IMR-90 (cell line): ENCODE measurements around the gene THAP9. TPM values are rescaled to one million over a fixed set of nuclear protein-coding genes. Genes with fewer than 3 reads are reported as not detected.
A peak's percentile ranks its signal among the peaks of the same experiment; 100 is the strongest.

Experiments used
- ATAC-seq: fragments of 200-7000 bp; cut with Tn5 transposase; 2 replicates; pipeline ENCODE4 v1.9.1; 2020; ENCODE audit warnings: low read depth, mild to moderate bottlenecking, moderate library complexity
- BruUV-seq: library from RNA; stranded (reverse); fragments of 400-500 nt; replicated peaks from 2 replicates; lab custom pipeline; 2021; lab: Mats Ljungman, UMichigan
- CTCF ChIA-PET: fragments of 300-600 bp; formaldehyde crosslinking; extraction: SDS; loops from one replicate; lab custom pipeline; 2021; ENCODE audit warnings: antibody characterized with exemption; lab: Yijun Ruan, JAX
- POLR2A ChIA-PET: fragments of 300-600 bp; sonication (Branson Sonifier 250); formaldehyde crosslinking; loops from one replicate; lab custom pipeline; 2022; ENCODE audit warnings: antibody characterized with exemption; ENCODE audit not compliant: unreplicated experiment; lab: Charles Lee
- DNase-seq: peaks from one replicate; pipeline ENCODE4 v3.0.0; 2013
- H2AFZ ChIP-seq: replicated peaks from 2 replicates; pipeline ENCODE3; 2013; ENCODE audit warnings: low read length, mild to moderate bottlenecking; ENCODE audit not compliant: poor library complexity
- H2AK5ac ChIP-seq: 2 replicates; pipeline ENCODE4 v1.6.1; 2013; ENCODE audit warnings: low read depth, low read length, inconsistent platforms
- H2AK9ac ChIP-seq: replicated peaks from 2 replicates; pipeline ENCODE3; 2013; ENCODE audit warnings: mild to moderate bottlenecking, low read depth, low read length, moderate library complexity; ENCODE audit not compliant: poor library complexity
- H2BK120ac ChIP-seq: 2 replicates; pipeline ENCODE4 v1.6.1; 2013; ENCODE audit warnings: low read depth, low read length, inconsistent platforms
- H2BK15ac ChIP-seq: 3 replicates; pipeline ENCODE4 v1.6.1; 2013; ENCODE audit warnings: low read depth, low read length, inconsistent platforms
- H2BK20ac ChIP-seq: 2 replicates; pipeline ENCODE4 v1.6.1; 2013; ENCODE audit warnings: low read depth, mild to moderate bottlenecking, inconsistent platforms, low read length, moderate library complexity
- H2BK5ac ChIP-seq: 2 replicates; pipeline ENCODE4 v1.6.1; 2013; ENCODE audit warnings: mild to moderate bottlenecking, low read depth, low read length, inconsistent platforms; ENCODE audit not compliant: poor library complexity, severe bottlenecking
- H3K14ac ChIP-seq: replicated peaks from 2 replicates; pipeline ENCODE4 v1.6.1; 2013; ENCODE audit warnings: low read depth, low read length, inconsistent platforms
- H3K18ac ChIP-seq: 2 replicates; pipeline ENCODE4 v1.6.1; 2013; ENCODE audit warnings: low read depth, low read length, control low read depth
- H3K23ac ChIP-seq: 2 replicates; pipeline ENCODE4 v1.6.1; 2013; ENCODE audit warnings: low read depth, low read length, inconsistent platforms
- H3K27ac ChIP-seq: 2 replicates; pipeline ENCODE4 v1.5.1; 2013; ENCODE audit warnings: mild to moderate bottlenecking, control low read depth, low read length; ENCODE audit not compliant: insufficient read depth
- H3K27me3 ChIP-seq: 2 replicates; pipeline ENCODE4 v1.6.1; 2013; ENCODE audit warnings: low read length; ENCODE audit not compliant: control insufficient read depth, insufficient read depth
- H3K36me3 ChIP-seq: 2 replicates; pipeline ENCODE4 v1.6.1; 2013; ENCODE audit warnings: low read length, mixed read lengths; ENCODE audit not compliant: control insufficient read depth, insufficient read depth
- H3K4ac ChIP-seq: 2 replicates; pipeline ENCODE4 v1.6.1; 2013; ENCODE audit warnings: low read depth, low read length, inconsistent platforms
- H3K4me1 ChIP-seq: 2 replicates; pipeline ENCODE4 v1.6.1; 2013; ENCODE audit warnings: low read length, mixed read lengths; ENCODE audit not compliant: control insufficient read depth, insufficient read depth
- H3K4me2 ChIP-seq: 2 replicates; pipeline ENCODE4 v1.6.1; 2013; ENCODE audit warnings: low read depth, mild to moderate bottlenecking, control low read depth, low read length, moderate library complexity
- H3K4me3 ChIP-seq: 2 replicates; pipeline ENCODE4 v1.5.1; 2013; ENCODE audit warnings: low read depth, mild to moderate bottlenecking, control low read depth, low read length, moderate library complexity; ENCODE audit not compliant: insufficient read depth
- H3K56ac ChIP-seq: 2 replicates; pipeline ENCODE4 v1.6.1; 2013; ENCODE audit warnings: low read length, inconsistent platforms; ENCODE audit not compliant: insufficient read depth; ENCODE audit errors: extremely low read depth
- H3K79me1 ChIP-seq, 2 experiments: 2 replicates each; pipeline ENCODE4 v1.6.1; 2013; ENCODE audit warnings: low read length in 2 of 2, inconsistent platforms in 1 of 2, low read depth in 1 of 2
- H3K9ac ChIP-seq: 2 replicates; pipeline ENCODE4 v1.6.1; 2013; ENCODE audit warnings: low read depth, low read length, control low read depth
- H3K9me1 ChIP-seq: 2 replicates; pipeline ENCODE4 v1.6.1; 2013; ENCODE audit warnings: low read length, inconsistent platforms; ENCODE audit not compliant: insufficient read depth
- H3K9me3 ChIP-seq: 2 replicates; pipeline ENCODE4 v1.6.1; 2013; ENCODE audit warnings: low read length; ENCODE audit not compliant: control insufficient read depth, insufficient read depth
- H4K20me1 ChIP-seq: 2 replicates; pipeline ENCODE4 v1.6.1; 2013; ENCODE audit warnings: low read length, inconsistent platforms; ENCODE audit not compliant: insufficient read depth
- H4K5ac ChIP-seq: 2 replicates; pipeline ENCODE4 v1.6.1; 2013; ENCODE audit warnings: mild to moderate bottlenecking, low read depth, low read length, control low read depth
- H4K8ac ChIP-seq, 2 experiments: 2 replicates each; pipeline ENCODE4 v1.6.1; 2013; ENCODE audit warnings: low read depth in 2 of 2, low read length in 2 of 2, control low read depth in 1 of 2, inconsistent platforms in 1 of 2
- H4K91ac ChIP-seq: 2 replicates; pipeline ENCODE4 v1.6.1; 2013; ENCODE audit warnings: low read depth, low read length, inconsistent platforms; ENCODE audit not compliant: insufficient read depth
- BHLHE40 ChIP-seq: fragments of 150-350 bp; IDR thresholded peaks from 2 replicates; pipeline ENCODE4 v1.6.1; 2016; ENCODE audit warnings: mild to moderate bottlenecking, low read depth, low read length
- CEBPB ChIP-seq: IDR thresholded peaks from 2 replicates; pipeline ENCODE4 v1.6.1; 2012; ENCODE audit warnings: low read depth, low read length, improper control_type of control experiment
- CTCF ChIP-seq: conservative IDR thresholded peaks from 2 replicates; pipeline ENCODE4 v1.5.1; 2012; ENCODE audit warnings: mild to moderate bottlenecking, low read depth, low read length, improper control_type of control experiment
- ELK1 ChIP-seq: fragments of 150-350 bp; IDR thresholded peaks from 2 replicates; pipeline ENCODE4 v1.6.1; 2016; ENCODE audit warnings: low read depth, mild to moderate bottlenecking, low read length, moderate library complexity, borderline replicate concordance
- FOS ChIP-seq: fragments of 150-350 bp; IDR thresholded peaks from 2 replicates; pipeline ENCODE4 v1.6.1; 2016; ENCODE audit warnings: low read depth, low read length
- MAFK ChIP-seq: IDR thresholded peaks from 2 replicates; pipeline ENCODE4 v1.6.1; 2012; ENCODE audit warnings: low read depth, low read length, improper control_type of control experiment
- NFE2L2 ChIP-seq: fragments of 150-350 bp; IDR thresholded peaks from 2 replicates; pipeline ENCODE4 v1.6.1; 2016; ENCODE audit warnings: low read depth, mild to moderate bottlenecking, low read length
- POLR2A ChIP-seq: IDR thresholded peaks from 2 replicates; pipeline ENCODE4 v1.6.1; 2012; ENCODE audit warnings: mild to moderate bottlenecking, low read depth, low read length
- RCOR1 ChIP-seq: IDR thresholded peaks from 2 replicates; pipeline ENCODE4 v1.6.1; 2012; ENCODE audit warnings: mild to moderate bottlenecking, low read length, improper control_type of control experiment; ENCODE audit not compliant: insufficient replicate concordance
- WGBS, 2 experiments: methylation state at CpG; one replicate each; pipeline versions ENCODE4 v1.1.5 to v1.1.7; 2013; ENCODE audit warnings: missing lambda C conversion rate in 2 of 2; ENCODE audit not compliant: insufficient read length in 1 of 2; ENCODE audit errors: extremely low coverage in 2 of 2; 5-methylcytosine and 5-hydroxymethylcytosine counted together
- dilution Hi-C: fragments of 300-500 bp; cut with HindIII; formaldehyde crosslinking; loops from one replicate; pipeline ENCODE4 v1.14.3; 2018; ENCODE audit warnings: low sequenced_read_pairs; ENCODE audit not compliant: unreplicated experiment
- in situ Hi-C: fragments of 300-500 bp; cut with MboI; formaldehyde crosslinking; loops from 3 replicates; pipeline ENCODE4 v1.14.3; 2019; ENCODE audit warnings: low sequenced_read_pairs, inconsistent platforms, mixed read lengths
- intact Hi-C: fragments of 100-400 bp; cut with micrococcal nuclease; formaldehyde crosslinking; loops from 2 replicates; pipeline ENCODE4 v1.10.0; 2022
- polyA plus RNA-seq, 3 experiments: library from polyadenylated mRNA; depleted of rRNA; stranded (reverse); fragments of >200 nt; gene quantifications; 2 replicates each; pipeline ENCODE4 v1.2.3, GENCODE V29; 2012; ENCODE audit warnings: low replicate concordance in 1 of 3
- total RNA-seq: library from RNA; depleted of rRNA; stranded (reverse); fragments of >200 nt; gene quantifications from 2 replicates; pipeline ENCODE4 v1.2.3, GENCODE V29; 2012

Gene THAP9
- total and polyA plus RNA-seq, 2 of the 4 experiments (the other 2 are of a cell fraction) = 0.86 to 2.9 TPM

- H3K9me3 ChIP-seq = no peaks in the 10 kb centered on the region
- no peak overlapping the region for H2BK15ac ChIP-seq
- ChIA-PET CTCF (no interaction called here), POLR2A (no interaction called here)
- intact Hi-C loops = no loop called here
- H3K56ac ChIP-seq = no peak overlapping the region
- peaks cover 8% of the 10 kb centered on the region for H3K36me3 ChIP-seq
- no peak overlapping the region for H2BK120ac ChIP-seq
- H2BK5ac ChIP-seq = peak overlapping the region; percentile 87
- no peak overlapping the region for H2AK5ac ChIP-seq
- in situ Hi-C loops = no loop called here
- no TSS peak for BruUV-seq
- H3K27ac ChIP-seq = no peak overlapping the region
- H3K23ac ChIP-seq = no peak overlapping the region
- ATAC-seq = no peak
- H3K4ac ChIP-seq = no peak overlapping the region
- H4K8ac ChIP-seq = no peak overlapping the region
- no peak overlapping the region for H2BK20ac ChIP-seq
- no peak for DNase-seq
- TF ChIP-seq RCOR1 = no peak
- TF ChIP-seq FOS = no peak
- TF ChIP-seq CEBPB = no peak
- TF ChIP-seq MAFK = no peak
- no peak for TF ChIP-seq NFE2L2
- no peak for TF ChIP-seq POLR2A
- TF ChIP-seq BHLHE40 = no peak
- no peak for TF ChIP-seq ELK1
- no peak for TF ChIP-seq CTCF
- no peak overlapping the region for H3K4me2 ChIP-seq
- no peak overlapping the region for H4K91ac ChIP-seq
- H3K18ac ChIP-seq = no peak overlapping the region
- peaks cover 10% of the 10 kb centered on the region; the same call in 1 of the 2 replicates for H4K20me1 ChIP-seq
- no peak overlapping the region for H3K9ac ChIP-seq
- H3K14ac ChIP-seq = peak overlapping the region; percentile 27; the same call in 1 of the 2 replicates
- H3K4me1 ChIP-seq = no peaks in the 10 kb centered on the region
- no peaks in the 10 kb centered on the region for H3K9me1 ChIP-seq
- H3K27me3 ChIP-seq = no peaks in the 10 kb centered on the region
- H3K4me3 ChIP-seq = no peak overlapping the region
- dilution Hi-C loops = no loop called here
- peaks cover 10 to 32% of the 10 kb centered on the region in 2 experiments; a peak in 2 of 4 replicates for H3K79me1 ChIP-seq
- peak overlapping the region; percentile 58; the same call in 1 of the 2 replicates for H4K5ac ChIP-seq
- no peak overlapping the region for H2AK9ac ChIP-seq
- no peak overlapping the region for H2AFZ ChIP-seq
- WGBS, 2 experiments = no CpG with 5 or more reads among the region's 3 CpGs
Measured at GRCh38 chr4:82893942-82894341, 6.6 kb upstream of the THAP9 start.
